OCI-LY3 (cell line): ENCODE results near the gene TBX2.

Source experiments
- CTCF ChIP-seq: fragments of 200-600, 300-600 bp; sonication (generic); IDR thresholded peaks from 2 replicates; pipeline ENCODE4 v1.5.1; 2014; ENCODE audit warnings: antibody characterized with exemption, low read length, low read depth
- EZH2phosphoT487 ChIP-seq: fragments of 200-600 bp; shearing (Covaris generic); IDR thresholded peaks from 2 replicates; pipeline ENCODE4 v1.6.1; 2018; ENCODE audit warnings: antibody characterized with exemption, mixed run types, low read depth

DNA sequence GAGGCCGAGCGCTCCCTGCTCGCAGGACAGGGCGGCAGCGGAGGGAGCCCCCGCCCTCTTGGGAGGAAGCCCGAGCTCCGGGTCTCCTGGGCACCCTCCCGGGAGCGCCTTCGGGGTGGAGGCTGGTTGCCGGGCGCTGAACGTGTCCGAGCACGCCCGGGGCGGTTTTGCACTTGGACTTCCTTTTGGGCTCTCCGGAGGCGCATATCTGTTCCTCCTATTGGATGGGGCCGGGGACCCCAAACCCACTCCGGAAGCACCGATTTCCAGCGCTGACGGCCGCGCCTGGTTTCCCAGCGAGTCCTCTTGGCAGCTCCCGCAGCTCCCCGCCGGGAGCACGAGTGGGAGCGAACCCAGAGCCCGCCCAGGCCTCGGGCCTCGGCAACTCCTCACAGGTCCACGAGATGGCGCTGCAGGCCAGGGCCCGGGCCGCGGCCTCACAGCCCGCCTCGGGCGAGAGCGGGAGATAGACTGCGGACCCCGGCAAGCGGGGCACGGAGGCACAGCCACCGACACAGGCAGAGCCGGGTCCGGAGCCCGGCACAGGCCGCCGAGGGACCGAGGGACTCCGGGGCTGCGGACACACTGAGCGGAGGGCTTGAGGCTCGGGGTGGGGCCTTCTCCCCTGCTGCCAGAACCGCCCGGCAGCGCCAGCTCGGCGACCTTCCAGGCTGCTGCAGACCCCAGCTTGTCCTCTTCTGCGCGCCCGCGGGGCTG lies 12.7 kb downstream of the TBX2 start:
- TF ChIP-seq CTCF: peak; percentile 53
- no peak for TF ChIP-seq EZH2phosphoT487
